ENCODE data around the gene RASSF6.
"Not testable (repeated sequence)": the region's sequence is repeated elsewhere in the genome, so short reads cannot be mapped to it uniquely, and the experiment has no call there.

The RASSF6 gene

GRCh38 chr4:73575660-73576059, 44.6 kb downstream of the RASSF6 start:
- DNase-seq = no peak

- DNase-seq = peak; percentile 78 to 82
Measured at GRCh38 chr4:73573794-73574528, 46.3 kb downstream of the RASSF6 start.

GRCh38 chr4:73550865-73551264, 69.4 kb downstream of the RASSF6 start:
- not testable (repeated sequence) for DNase-seq

GRCh38 chr4:73544620-73545019, 75.6 kb downstream of the RASSF6 start:
- no peak for DNase-seq

GRCh38 chr4:73541251-73541650, 79.0 kb downstream of the RASSF6 start:
- DNase-seq = no peak

GRCh38 chr4:73540826-73541225, 79.4 kb downstream of the RASSF6 start:
- DNase-seq = no peak

GRCh38 chr4:73539386-73539785, 80.8 kb downstream of the RASSF6 start:
- no peak for DNase-seq

- no peak for DNase-seq
Measured at GRCh38 chr4:73538162-73538561, 82.1 kb downstream of the RASSF6 start.

- DNase-seq = no peak
Measured at GRCh38 chr4:73533515-73534422, 86.5 kb downstream of the RASSF6 start.

- no peak for DNase-seq
Measured at GRCh38 chr4:73528171-73528570, 92.1 kb downstream of the RASSF6 start.

GRCh38 chr4:73527196-73527595, 93.0 kb downstream of the RASSF6 start:
- DNase-seq = no peak

GRCh38 chr4:73525611-73526010, 94.6 kb downstream of the RASSF6 start:
- no peak for DNase-seq

- peak in 1 of 2 experiments; percentile 1 for DNase-seq
Measured at GRCh38 chr4:73523126-73523525, 97.1 kb downstream of the RASSF6 start.

Measured in NCI-H2081 (cell line).